ENCODE results near the gene FAM120C.

DNA sequence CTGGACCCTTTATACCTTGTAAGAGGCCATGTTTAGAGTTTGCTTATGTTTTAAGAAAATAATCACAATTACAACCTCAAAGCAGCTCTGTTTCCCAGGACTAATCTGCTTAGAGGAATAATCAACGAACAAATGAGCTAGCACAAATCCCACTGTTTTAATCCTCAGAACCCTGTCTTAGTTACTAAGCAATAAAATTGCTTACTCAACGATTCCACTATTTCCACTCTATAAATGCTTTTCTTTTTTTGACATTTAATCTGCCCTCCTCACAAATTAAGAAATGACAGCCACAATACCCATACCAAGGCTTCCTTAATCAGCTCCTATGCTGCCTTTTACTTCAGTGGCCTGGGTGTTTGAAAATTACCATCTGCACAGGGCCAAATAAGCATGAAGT, 48.8 kb downstream of the FAM120C start:
- TF ChIP-seq, protein P1, sequence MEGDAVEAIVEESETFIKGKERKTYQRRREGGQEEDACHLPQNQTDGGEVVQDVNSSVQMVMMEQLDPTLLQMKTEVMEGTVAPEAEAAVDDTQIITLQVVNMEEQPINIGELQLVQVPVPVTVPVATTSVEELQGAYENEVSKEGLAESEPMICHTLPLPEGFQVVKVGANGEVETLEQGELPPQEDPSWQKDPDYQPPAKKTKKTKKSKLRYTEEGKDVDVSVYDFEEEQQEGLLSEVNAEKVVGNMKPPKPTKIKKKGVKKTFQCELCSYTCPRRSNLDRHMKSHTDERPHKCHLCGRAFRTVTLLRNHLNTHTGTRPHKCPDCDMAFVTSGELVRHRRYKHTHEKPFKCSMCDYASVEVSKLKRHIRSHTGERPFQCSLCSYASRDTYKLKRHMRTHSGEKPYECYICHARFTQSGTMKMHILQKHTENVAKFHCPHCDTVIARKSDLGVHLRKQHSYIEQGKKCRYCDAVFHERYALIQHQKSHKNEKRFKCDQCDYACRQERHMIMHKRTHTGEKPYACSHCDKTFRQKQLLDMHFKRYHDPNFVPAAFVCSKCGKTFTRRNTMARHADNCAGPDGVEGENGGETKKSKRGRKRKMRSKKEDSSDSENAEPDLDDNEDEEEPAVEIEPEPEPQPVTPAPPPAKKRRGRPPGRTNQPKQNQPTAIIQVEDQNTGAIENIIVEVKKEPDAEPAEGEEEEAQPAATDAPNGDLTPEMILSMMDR (IDR thresholded peaks at IDR 0.05), result no peak
- TF ChIP-seq POLR2A (IDR thresholded peaks at IDR 0.05), result no peak
